ENCODE measurements around the gene PARP12. TPM values are rescaled to one million over a fixed set of nuclear protein-coding genes. Genes with fewer than 3 reads are reported as not detected.

Gene PARP12, protein sequence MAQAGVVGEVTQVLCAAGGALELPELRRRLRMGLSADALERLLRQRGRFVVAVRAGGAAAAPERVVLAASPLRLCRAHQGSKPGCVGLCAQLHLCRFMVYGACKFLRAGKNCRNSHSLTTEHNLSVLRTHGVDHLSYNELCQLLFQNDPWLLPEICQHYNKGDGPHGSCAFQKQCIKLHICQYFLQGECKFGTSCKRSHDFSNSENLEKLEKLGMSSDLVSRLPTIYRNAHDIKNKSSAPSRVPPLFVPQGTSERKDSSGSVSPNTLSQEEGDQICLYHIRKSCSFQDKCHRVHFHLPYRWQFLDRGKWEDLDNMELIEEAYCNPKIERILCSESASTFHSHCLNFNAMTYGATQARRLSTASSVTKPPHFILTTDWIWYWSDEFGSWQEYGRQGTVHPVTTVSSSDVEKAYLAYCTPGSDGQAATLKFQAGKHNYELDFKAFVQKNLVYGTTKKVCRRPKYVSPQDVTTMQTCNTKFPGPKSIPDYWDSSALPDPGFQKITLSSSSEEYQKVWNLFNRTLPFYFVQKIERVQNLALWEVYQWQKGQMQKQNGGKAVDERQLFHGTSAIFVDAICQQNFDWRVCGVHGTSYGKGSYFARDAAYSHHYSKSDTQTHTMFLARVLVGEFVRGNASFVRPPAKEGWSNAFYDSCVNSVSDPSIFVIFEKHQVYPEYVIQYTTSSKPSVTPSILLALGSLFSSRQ
- 109 and 119 TPM in 2 replicates for total RNA-seq (2011; cell fraction: chromatin; rRNA removed; ENCODE audit: low replicate concordance)
- total RNA-seq (2011; cell fraction: nucleolus; rRNA removed) = 57.4 and 59.0 TPM in 2 replicates
- 88.5 and 107 TPM in 2 replicates for total RNA-seq (2011; cell fraction: nucleoplasm; rRNA removed)
- 20.4 and 25.7 TPM in 2 replicates for total RNA-seq (2014; rRNA removed)
- 20.6 and 23.5 TPM in 2 replicates for total RNA-seq (2014; rRNA removed; fragmentation: Illumina TruSeq; extraction: Trizol)
- total RNA-seq (2015; rRNA removed; fragmentation: Illumina TruSeq; extraction: Trizol) = 22.1 and 23.4 TPM in 2 replicates
- 23.3 and 25.5 TPM in 2 replicates for total RNA-seq (2021)
- 35.6 and 40.4 TPM in 2 replicates for polyA plus RNA-seq (2011; rRNA removed)
- 26.6 and 44.3 TPM in 2 replicates for polyA plus RNA-seq (2011; cell fraction: cytosol; rRNA removed)
- 108 and 147 TPM in 2 replicates for polyA plus RNA-seq (2011; cell fraction: nucleus; rRNA removed)
- polyA plus RNA-seq (2012) = 18.4 and 26.4 TPM in 2 replicates
- 24.7 and 27.7 TPM in 2 replicates for polyA plus RNA-seq (2014; fragmentation: Illumina TruSeq; extraction: Trizol)
- polyA plus RNA-seq (2014; fragmentation: Nextera tagmentation; extraction: Ambion mirVana) = 1 to 10 TPM; 4.6 to 7.1 TPM
- polyA plus RNA-seq (2014; rRNA removed) = 21.4 and 23.9 TPM in 2 replicates
- 33.4 and 43.2 TPM in 2 replicates for polyA minus RNA-seq (2011; rRNA and poly(A)+ RNA removed)
- 21.9 and 24.1 TPM in 2 replicates for polyA minus RNA-seq (2011; cell fraction: cytosol; rRNA and poly(A)+ RNA removed)
- 31.2 and 37.2 TPM in 2 replicates for polyA minus RNA-seq (2011; cell fraction: nucleus; rRNA and poly(A)+ RNA removed)
- percentile 77 among the genes with signal in this experiment for Bru-seq, nascent RNA
- percentile 80 among the genes with signal in this experiment for BruChase-seq, experiment 1, labeled RNA remaining after a 2-hour chase
- BruChase-seq, experiment 2, labeled RNA remaining after a 6-hour chase = percentile 83 among the genes with signal in this experiment
- long read RNA-seq, experiment 1, transcript PARP12-201 (12 exons, 3,796 nt) = major isoform, 64 of 109 reads
- long read RNA-seq, experiment 1, partial matches to known transcripts = 23 of 109 reads
- long read RNA-seq, experiment 1, other reads (novel, unspliced or antisense) = 19 of 109 reads
- long read RNA-seq, experiment 2, transcript PARP12-201 (12 exons, 3,796 nt) = major isoform, 7 of 22 reads
- long read RNA-seq, experiment 2, partial matches to known transcripts = 0 of 22 reads
- long read RNA-seq, experiment 2, other reads (novel, unspliced or antisense) = 14 of 22 reads
- long read RNA-seq, experiment 3, partial matches to known transcripts = 3 of 13 reads
- long read RNA-seq, experiment 3, other reads (novel, unspliced or antisense) = 6 of 13 reads

DNA sequence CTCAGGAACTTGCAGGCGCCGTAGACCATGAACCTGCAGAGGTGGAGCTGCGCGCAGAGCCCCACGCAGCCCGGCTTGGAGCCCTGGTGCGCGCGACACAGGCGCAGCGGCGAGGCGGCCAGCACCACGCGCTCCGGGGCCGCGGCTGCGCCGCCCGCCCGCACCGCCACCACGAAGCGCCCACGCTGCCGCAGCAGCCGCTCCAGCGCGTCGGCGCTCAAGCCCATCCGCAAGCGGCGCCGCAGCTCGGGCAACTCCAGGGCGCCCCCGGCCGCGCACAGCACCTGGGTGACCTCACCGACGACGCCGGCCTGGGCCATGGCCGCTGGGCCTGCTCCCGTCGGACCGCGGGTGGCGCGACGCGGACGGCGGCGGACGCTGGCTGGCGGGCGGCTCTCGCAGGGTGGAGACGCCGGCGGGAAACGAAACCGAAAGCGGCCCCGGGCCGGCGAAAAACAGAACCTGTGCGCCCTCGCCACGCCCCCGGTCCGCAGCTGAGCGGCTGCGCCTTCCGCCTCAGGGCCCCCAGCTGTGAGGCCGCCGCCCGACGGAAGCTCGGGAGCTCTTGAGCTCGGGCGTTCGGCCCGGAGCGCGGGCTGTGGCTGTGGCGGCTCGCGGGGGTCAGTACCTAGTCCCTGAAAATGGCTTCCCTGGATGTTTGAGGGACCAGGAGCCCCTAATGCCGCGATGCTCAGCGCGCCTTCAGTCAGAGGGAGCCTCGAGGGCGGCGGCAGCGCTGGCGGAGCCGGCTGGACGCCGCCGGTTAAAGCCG lies at the start of gene PARP12:
TSS of gene PARP12 (minus strand) at position 424 of the 772 bp plus-strand sequence. CDS start at position 320, 104 bp downstream.
- H3K4me2 ChIP-seq (ENCODE audit: insufficient read depth, low read length) = peak within 1 kb of the TSS; percentile 79
- FAIRE-seq = no peak
- DNase-seq (ENCODE audit: extremely low read depth in 1 of 4, low spot score in 3 of 4) = peak; percentile 93 to 97 (median 96)
- peak; percentile 90 for ATAC-seq
- H3K4me3 ChIP-seq = peak within 1 kb of the TSS; percentile 60
- H3K79me2 ChIP-seq (ENCODE audit: control insufficient read depth, insufficient read depth, low read length) = peaks cover 37% of the 10 kb centered on the region
- no peaks in the 10 kb centered on the region for H4K20me1 ChIP-seq (replicated peaks; ENCODE audit: control insufficient read depth, insufficient read depth, low read length)
- peaks cover 13% of the 10 kb centered on the region for H3K9me3 ChIP-seq (replicated peaks; ENCODE audit: control insufficient read depth, insufficient read depth, low read depth, low read length)
- H3K9ac ChIP-seq (ENCODE audit: insufficient read depth in 1 of 2, low read depth in 2 of 2, low read length in 2 of 2) = peak within 1 kb of the TSS; percentile 74 to 95
- in situ Hi-C loops (cut with MboI) (no loop called here), intact Hi-C loops (cut with micrococcal nuclease) (loop anchor here (5.0 kb wide), 1 partner anchor 260 kb away; no protein-coding TSS in a partner anchor)
- H3K36me3 ChIP-seq (ENCODE audit: control insufficient read depth, insufficient read depth, low read length) = peaks cover 2% of the 10 kb centered on the region; the same call in 1 of the 3 replicates
- POLR2A ChIA-PET = interaction anchor here (0.5 to 1.2 kb wide), 7 partner anchors 9 to 845 kb away, joined by 3 to 10 read pairs (median 3); no protein-coding TSS in a partner anchor
- BruUV-seq (replicated peaks) = no TSS peak
- no peaks in the 10 kb centered on the region for H3K27me3 ChIP-seq (ENCODE audit: control insufficient read depth in 2 of 2, insufficient read depth in 2 of 2, low read length in 2 of 2)
- CTCF ChIA-PET (ENCODE audit: low intra/inter-chr PET ratio) = no interaction called here
- peak within 1 kb of the TSS; percentile 79 for H3K27ac ChIP-seq (ENCODE audit: extremely low read depth, low read depth, low read length)
- no peaks in the 10 kb centered on the region for H3K9me1 ChIP-seq (ENCODE audit: control insufficient read depth, insufficient read depth, low read length)
- 2% methylated on average over 97 of the region's 106 CpGs for WGBS (ENCODE audit: insufficient coverage, low coverage, missing lambda C conversion rate)
- H2AFZ ChIP-seq (ENCODE audit: low read depth, low read length) = peak within 1 kb of the TSS; percentile 99
- peaks cover 28 to 45% of the 10 kb centered on the region in 2 experiments for H3K4me1 ChIP-seq (replicated peaks in 1 of 2; ENCODE audit: control insufficient read depth in 2 of 2, insufficient read depth in 2 of 2, low read length in 2 of 2)
- TF ChIP-seq SNIP1 (IDR thresholded peaks at IDR 0.05; ENCODE audit: low read depth) (no peak), EHMT2 (IDR thresholded peaks at IDR 0.05) (no peak), ZSCAN29 (IDR thresholded peaks at IDR 0.05) (no peak; the same call in 1 of the 2 replicates), ZNF23 (CRISPR knock-in tag; IDR thresholded peaks at IDR 0.05) (no peak), RUNX1 (IDR thresholded peaks at IDR 0.05; ENCODE audit: low read depth) (no peak), POU5F1 (IDR thresholded peaks at IDR 0.05; ENCODE audit: borderline replicate concordance, low read depth, low read length, partially characterized antibody) (no peak), NFATC3 (IDR thresholded peaks at IDR 0.05) (no peak), SIX5 (IDR thresholded peaks at IDR 0.05; ENCODE audit: borderline replicate concordance in 1 of 2, insufficient read depth in 1 of 2, low read depth in 1 of 2, low read length in 2 of 2) (no peak), SMARCC2 (IDR thresholded peaks at IDR 0.05; ENCODE audit: low read depth) (no peak), ZFX (CRISPR knock-in tag; IDR thresholded peaks at IDR 0.05) (peak; percentile 97), ZFP36 (IDR thresholded peaks at IDR 0.05; ENCODE audit: low read depth, low read length, partially characterized antibody) (no peak)
- TF ChIP-seq, protein P1, sequence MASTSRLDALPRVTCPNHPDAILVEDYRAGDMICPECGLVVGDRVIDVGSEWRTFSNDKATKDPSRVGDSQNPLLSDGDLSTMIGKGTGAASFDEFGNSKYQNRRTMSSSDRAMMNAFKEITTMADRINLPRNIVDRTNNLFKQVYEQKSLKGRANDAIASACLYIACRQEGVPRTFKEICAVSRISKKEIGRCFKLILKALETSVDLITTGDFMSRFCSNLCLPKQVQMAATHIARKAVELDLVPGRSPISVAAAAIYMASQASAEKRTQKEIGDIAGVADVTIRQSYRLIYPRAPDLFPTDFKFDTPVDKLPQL (IDR thresholded peaks at IDR 0.05; ENCODE audit: extremely low read depth, insufficient read length) = no peak
- TF ChIP-seq, protein P2, sequence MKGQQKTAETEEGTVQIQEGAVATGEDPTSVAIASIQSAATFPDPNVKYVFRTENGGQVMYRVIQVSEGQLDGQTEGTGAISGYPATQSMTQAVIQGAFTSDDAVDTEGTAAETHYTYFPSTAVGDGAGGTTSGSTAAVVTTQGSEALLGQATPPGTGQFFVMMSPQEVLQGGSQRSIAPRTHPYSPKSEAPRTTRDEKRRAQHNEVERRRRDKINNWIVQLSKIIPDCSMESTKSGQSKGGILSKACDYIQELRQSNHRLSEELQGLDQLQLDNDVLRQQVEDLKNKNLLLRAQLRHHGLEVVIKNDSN (CRISPR knock-in tag; IDR thresholded peaks at IDR 0.05) = no peak

Measured in K562 (cell line).